DMS 273 (cell line): ENCODE data around the gene TMEM141.
A peak's percentile ranks its signal among the peaks of the same experiment; 100 is the strongest.
"Not testable (repeated sequence)": the region's sequence is repeated elsewhere in the genome, so short reads cannot be mapped to it uniquely, and the experiment has no call there.

Experiments
- DNase-seq: peaks from one replicate; lab custom pipeline; 2025; ENCODE audit not compliant: unreplicated experiment; lab: John Stamatoyannopoulos, UW

TMEM141 gene

GRCh38 chr9:136833381-136834048, 42.4 kb downstream of the TMEM141 start:
- not testable (repeated sequence) for DNase-seq

GRCh38 chr9:136835162-136835931, 44.2 kb downstream of the TMEM141 start:
- DNase-seq = no peak

- no peak for DNase-seq
Observed at GRCh38 chr9:136835932-136836904, 45.1 kb downstream of the TMEM141 start.

GRCh38 chr9:136837146-136837855, 46.2 kb downstream of the TMEM141 start:
- no peak for DNase-seq

- DNase-seq = not testable (repeated sequence)
Observed at GRCh38 chr9:136837856-136838277, 46.7 kb downstream of the TMEM141 start.

- peak; percentile 69 for DNase-seq
Observed at GRCh38 chr9:136838314-136839228, 47.4 kb downstream of the TMEM141 start.

GRCh38 chr9:136839229-136840139, 48.3 kb downstream of the TMEM141 start:
- DNase-seq = no peak

GRCh38 chr9:136840140-136840876, 49.2 kb downstream of the TMEM141 start:
- peak; percentile 73 for DNase-seq

GRCh38 chr9:136840877-136841645, 49.9 kb downstream of the TMEM141 start:
- DNase-seq = peak; percentile 96

- peak; percentile 89 for DNase-seq
Observed at GRCh38 chr9:136841646-136842379, 50.7 kb downstream of the TMEM141 start.

GRCh38 chr9:136842380-136842948, 51.3 kb downstream of the TMEM141 start, which contains the start of gene AJM1:
Gene AJM1 (plus strand): TSS chr9:136842478. CDS start chr9:136844415, 1,937 bp downstream.
- DNase-seq = peak; percentile 89
